Neural progenitor cell (in vitro differentiated cells): ENCODE measurements around the gene ICAM3. TPM values are rescaled to one million over a fixed set of nuclear protein-coding genes. Genes with fewer than 3 reads are reported as not detected.

ENCODE experiments used
- DNase-seq: peaks from one replicate; pipeline ENCODE4 v3.0.0-alpha.2; 2016; ENCODE audit warnings: low spot score
- H2AFZ ChIP-seq: fragments of 200-600 bp; sonication (generic); replicated peaks from 2 replicates; pipeline ENCODE4 v1.6.1; 2016; ENCODE audit warnings: antibody characterized with exemption
- H3F3A ChIP-seq: fragments of 200-600 bp; sonication (generic); 2 replicates; pipeline ENCODE4 v1.6.1; 2016; ENCODE audit warnings: antibody characterized with exemption, low read depth
- H3K27ac ChIP-seq: fragments of 200-600 bp; sonication (generic); 2 replicates; pipeline ENCODE4 v1.5.1; 2016; ENCODE audit warnings: mild to moderate bottlenecking
- H3K27me3 ChIP-seq: fragments of 200-600 bp; sonication (generic); 2 replicates; pipeline ENCODE4 v1.6.1; 2016; ENCODE audit warnings: mild to moderate bottlenecking, moderate library complexity
- H3K36me3 ChIP-seq: fragments of 200-600 bp; sonication (generic); 2 replicates; pipeline ENCODE4 v1.5.1; 2016
- H3K4me1 ChIP-seq: fragments of 200-600 bp; sonication (generic); 2 replicates; pipeline ENCODE4 v1.6.1; 2016; ENCODE audit warnings: mixed run types
- H3K4me2 ChIP-seq: fragments of 200-600 bp; sonication (generic); 2 replicates; pipeline ENCODE4 v1.6.1; 2016
- H3K4me3 ChIP-seq: fragments of 200-600 bp; sonication (generic); 2 replicates; pipeline ENCODE4 v1.5.1; 2016
- H3K79me2 ChIP-seq: fragments of 200-600 bp; sonication (generic); 2 replicates; pipeline ENCODE4 v1.6.1; 2016; ENCODE audit warnings: low read depth
- H3K9ac ChIP-seq: fragments of 200-600 bp; sonication (generic); 2 replicates; pipeline ENCODE4 v1.6.1; 2016
- H3K9me3 ChIP-seq: fragments of 200-600 bp; sonication (generic); 2 replicates; pipeline ENCODE4 v1.5.1; 2016; ENCODE audit warnings: low read depth
- H4K20me1 ChIP-seq: fragments of 200-600 bp; sonication (generic); 2 replicates; pipeline ENCODE4 v1.6.1; 2016; ENCODE audit warnings: low read depth
- H3K27ac Mint-ChIP-seq: 3 replicates; pipeline ENCODE4 v1.8.0; 2021; ENCODE audit warnings: mixed read lengths
- H3K27me3 Mint-ChIP-seq: 2 replicates; pipeline ENCODE4 v1.8.0; 2022; ENCODE audit warnings: low read depth, mild to moderate bottlenecking, inconsistent platforms, moderate library complexity, mixed read lengths; ENCODE audit not compliant: insufficient read depth
- H3K36me3 Mint-ChIP-seq: 3 replicates; pipeline ENCODE4 v1.8.0; 2021; ENCODE audit warnings: mixed read lengths
- H3K4me1 Mint-ChIP-seq: 3 replicates; pipeline ENCODE4 v1.8.0; 2021; ENCODE audit warnings: mixed read lengths
- H3K4me3 Mint-ChIP-seq: 3 replicates; pipeline ENCODE4 v1.8.0; 2021; ENCODE audit warnings: mild to moderate bottlenecking, moderate library complexity, mixed read lengths
- H3K9me3 Mint-ChIP-seq: 3 replicates; pipeline ENCODE4 v1.8.0; 2020; ENCODE audit warnings: mixed read lengths
- CTCF ChIP-seq: fragments of 200-600 bp; sonication (generic); IDR thresholded peaks from 2 replicates; pipeline ENCODE4 v1.5.1; 2017; ENCODE audit warnings: antibody characterized with exemption, mild to moderate bottlenecking
- EZH2 ChIP-seq: fragments of 200-600 bp; sonication (generic); IDR thresholded peaks from 2 replicates; pipeline ENCODE4 v1.6.1; 2017; ENCODE audit warnings: antibody characterized with exemption, mild to moderate bottlenecking, moderate library complexity
- EZH2phosphoT487 ChIP-seq: fragments of 200-600 bp; sonication (generic); IDR thresholded peaks from 2 replicates; pipeline ENCODE4 v1.6.1; 2017; ENCODE audit warnings: antibody characterized with exemption
- total RNA-seq: library from RNA; depleted of rRNA; stranded (reverse); fragments of >200 nt; gene quantifications from 2 replicates; pipeline ENCODE4 v1.2.3, GENCODE V29; 2015; ENCODE audit warnings: low replicate concordance

Gene ICAM3
- total RNA-seq, 1 donor from 2014 or later: 1.3 TPM

GRCh38 chr19:10289167-10289835, 50.1 kb downstream of the ICAM3 start:
- Histone ChIP-seq H3K4me1 (peaks cover 14% of the 10 kb centered on the region), H2AFZ (no peak overlapping the region), H3K27ac (no peak overlapping the region), H3K4me3 (peak overlapping the region; percentile 39), H3K36me3 (no peaks in the 10 kb centered on the region), H3K9me3 (no peaks in the 10 kb centered on the region), H3K4me2 (peak overlapping the region; percentile 75), H3K79me2 (no peaks in the 10 kb centered on the region), H4K20me1 (peaks cover 52% of the 10 kb centered on the region), H3K9ac (no peak overlapping the region), H3K27me3 (peaks cover 94% of the 10 kb centered on the region), H3F3A (peaks cover 68% of the 10 kb centered on the region)
- peaks cover 24% of the 10 kb centered on the region for H3K4me1 Mint-ChIP-seq
- H3K9me3 Mint-ChIP-seq: peaks cover 3% of the 10 kb centered on the region
- no peak for TF ChIP-seq CTCF
- no peak for TF ChIP-seq EZH2phosphoT487
- TF ChIP-seq EZH2: no peak
- H3K4me3 Mint-ChIP-seq: peak overlapping the region; percentile 83
- H3K27ac Mint-ChIP-seq: no peak overlapping the region
- H3K27me3 Mint-ChIP-seq: peaks cover 84% of the 10 kb centered on the region
- DNase-seq: peak; percentile 73
- H3K36me3 Mint-ChIP-seq: no peaks in the 10 kb centered on the region

- TF ChIP-seq CTCF: no peak
- no peak for TF ChIP-seq EZH2
- peak; percentile 10 for TF ChIP-seq EZH2phosphoT487
- Histone ChIP-seq H4K20me1 (peaks cover 46% of the 10 kb centered on the region), H3K27me3 (peaks cover 88% of the 10 kb centered on the region), H3K36me3 (no peaks in the 10 kb centered on the region), H3F3A (peaks cover 63% of the 10 kb centered on the region), H2AFZ (no peak overlapping the region), H3K79me2 (no peaks in the 10 kb centered on the region), H3K4me1 (peaks cover 14% of the 10 kb centered on the region), H3K9ac (no peak overlapping the region), H3K4me3 (peak overlapping the region; percentile 39), H3K27ac (no peak overlapping the region), H3K4me2 (peak overlapping the region; percentile 75), H3K9me3 (no peaks in the 10 kb centered on the region)
- peak; percentile 76 for DNase-seq
- Mint-ChIP-seq H3K4me1 (peaks cover 24% of the 10 kb centered on the region), H3K27me3 (peaks cover 79% of the 10 kb centered on the region), H3K27ac (no peak overlapping the region), H3K9me3 (peaks cover 3% of the 10 kb centered on the region), H3K36me3 (no peaks in the 10 kb centered on the region), H3K4me3 (peak overlapping the region; percentile 83)
Measured at GRCh38 chr19:10288662-10289166, 50.7 kb downstream of the ICAM3 start.

- Mint-ChIP-seq H3K36me3 (no peaks in the 10 kb centered on the region), H3K27me3 (peaks cover 73% of the 10 kb centered on the region), H3K4me1 (peaks cover 15% of the 10 kb centered on the region), H3K9me3 (peaks cover 3% of the 10 kb centered on the region), H3K4me3 (peak within 1 kb of the TSS; percentile 43), H3K27ac (no peak within 1 kb of the TSS)
- Histone ChIP-seq H3K9me3 (no peaks in the 10 kb centered on the region), H2AFZ (peak within 1 kb of the TSS; percentile 53), H4K20me1 (peaks cover 32% of the 10 kb centered on the region), H3K36me3 (no peaks in the 10 kb centered on the region), H3K27ac (no peak within 1 kb of the TSS), H3K9ac (no peak within 1 kb of the TSS), H3F3A (peaks cover 48% of the 10 kb centered on the region), H3K79me2 (no peaks in the 10 kb centered on the region), H3K4me2 (peak within 1 kb of the TSS; percentile 78), H3K4me1 (peaks cover 14% of the 10 kb centered on the region), H3K27me3 (peaks cover 72% of the 10 kb centered on the region), H3K4me3 (peak within 1 kb of the TSS; percentile 39)
- DNase-seq: peak; percentile 78
- TF ChIP-seq EZH2phosphoT487: peak; percentile 66
- peak; percentile 85 for TF ChIP-seq EZH2
- no peak for TF ChIP-seq CTCF
Measured at GRCh38 chr19:10286803-10287737, 52.4 kb downstream of the ICAM3 start, which contains the start of gene ICAM4. ICAM4 (plus strand) TSS chr19:10286955; CDS start chr19:10287013, 58 bp downstream.
